OCI-LY7 (cell line): ENCODE measurements around the gene ROBO1.

Source experiments
- CTCF ChIP-seq: fragments of 200-600 bp; sonication (generic); conservative IDR thresholded peaks from 2 replicates; pipeline ENCODE4 v1.5.1; 2014; ENCODE audit warnings: mild to moderate bottlenecking, antibody characterized with exemption, low read length, moderate library complexity, mixed read lengths
- EZH2phosphoT487 ChIP-seq: fragments of 200-600 bp; sonication (generic); IDR thresholded peaks from 2 replicates; pipeline ENCODE4 v1.6.1; 2018; ENCODE audit warnings: low read depth, borderline replicate concordance, mild to moderate bottlenecking, mixed run types, antibody characterized with exemption, low read length, moderate library complexity, mixed read lengths

GRCh38 chr3:78812166-78812565, 955.6 kb downstream of the ROBO1 start:
- TF ChIP-seq CTCF (no peak), EZH2phosphoT487 (no peak)
